GM12878 (cell line): ENCODE data around the gene TEF. TPM values are rescaled to one million over a fixed set of nuclear protein-coding genes. Genes with fewer than 3 reads are reported as not detected.

ENCODE experiments used
- ASH2L ChIP-seq: fragments of 300-600, 200-600 bp; sonication (generic); IDR thresholded peaks from 2 replicates; pipeline ENCODE4 v1.6.1; 2017; ENCODE audit warnings: low read depth, mild to moderate bottlenecking, borderline replicate concordance
- BRCA1 ChIP-seq: IDR thresholded peaks from 2 replicates; pipeline ENCODE4 v1.6.1; 2011; ENCODE audit warnings: low read depth, low read length, improper control_type of control experiment
- CHD2 ChIP-seq: IDR thresholded peaks from 2 replicates; pipeline ENCODE4 v1.6.1; 2011; ENCODE audit warnings: low read depth, low read length, improper control_type of control experiment, borderline replicate concordance
- EZH2 ChIP-seq: IDR thresholded peaks from 2 replicates; pipeline ENCODE4 v1.6.1; 2012; ENCODE audit warnings: low read depth, mild to moderate bottlenecking, control low read depth, inconsistent platforms, low read length, borderline replicate concordance; ENCODE audit not compliant: control insufficient read depth
- FOXM1 ChIP-seq: IDR thresholded peaks from 2 replicates; pipeline ENCODE4 v1.6.1; 2012; ENCODE audit warnings: low read depth, mild to moderate bottlenecking, inconsistent platforms, low read length, moderate library complexity
- IKZF1 ChIP-seq: fragments of 450-650 bp; conservative IDR thresholded peaks from 2 replicates; pipeline ENCODE4 v1.6.1; 2017; ENCODE audit warnings: antibody characterized with exemption, mild to moderate bottlenecking
- POU2F2 ChIP-seq: IDR thresholded peaks from 3 replicates; pipeline ENCODE4 v1.6.1; 2011; ENCODE audit warnings: low read depth, mild to moderate bottlenecking, low read length, borderline replicate concordance
- PRDM15 ChIP-seq: fragments of 450-650 bp; formaldehyde crosslinking; IDR thresholded peaks from 2 replicates; pipeline ENCODE4 v1.4.0; 2020; ENCODE audit warnings: mild to moderate bottlenecking, moderate library complexity
- RELA ChIP-seq: fragments of 450-650 bp; IDR thresholded peaks from 2 replicates; pipeline ENCODE4 v1.8.0; 2014; ENCODE audit warnings: borderline replicate concordance; ENCODE audit not compliant: partially characterized antibody
- SIX5 ChIP-seq: IDR thresholded peaks from 2 replicates; pipeline ENCODE4 v1.6.1; 2011; ENCODE audit warnings: mild to moderate bottlenecking, low read depth, low read length, moderate library complexity; ENCODE audit not compliant: severe bottlenecking
- SPI1 ChIP-seq: IDR thresholded peaks from 2 replicates; pipeline ENCODE4 v1.6.1; 2011; ENCODE audit warnings: low read depth, mild to moderate bottlenecking, low read length, moderate library complexity, borderline replicate concordance; ENCODE audit not compliant: insufficient read depth
- SREBF1 ChIP-seq: IDR thresholded peaks from 2 replicates; pipeline ENCODE4 v1.6.1; 2012; ENCODE audit warnings: mild to moderate bottlenecking, low read length
- ZNF217 ChIP-seq: fragments of 450-650 bp; IDR thresholded peaks from 2 replicates; pipeline ENCODE4 v1.6.1; 2017; ENCODE audit warnings: antibody characterized with exemption, mild to moderate bottlenecking
- polyA plus RNA-seq, 11 experiments: library from polyadenylated mRNA; depleted of rRNA in 4 of 11; unstranded in 6 of 11; stranded (reverse) in 5 of 11; fragments of >200 nt; fragmentation: Nextera tagmentation in 4 of 11; fragmentation: Illumina TruSeq in 1 of 11; extraction: Ambion mirVana in 4 of 11; extraction: Trizol in 1 of 11; gene quantifications; 1 replicate in 1 of 11; 2 replicates in 10 of 11; pipeline versions ENCODE4 v1.2.1 to v1.2.3, GENCODE V29; 2011 to 2016; ENCODE audit warnings: inconsistent platforms in 2 of 11, missing spikeins in 2 of 11, low read depth in 1 of 11
- total RNA-seq, 4 experiments: library from RNA; depleted of rRNA in 3 of 4; stranded (reverse); fragments of >200 nt in 3 of 4; fragmentation: Illumina TruSeq in 1 of 4; extraction: Trizol in 1 of 4; gene quantifications; 2 replicates each; pipeline versions ENCODE4 v1.2.1 to v1.2.3, GENCODE V29; 2013 to 2021
- TF ChIP-seq, protein P1 (sequence below): fragments of 450-650 bp; IDR thresholded peaks from 2 replicates; pipeline ENCODE4 v1.6.1; 2017; ENCODE audit warnings: low read depth, mild to moderate bottlenecking, moderate library complexity

Gene TEF
- total and polyA plus RNA-seq, 10 of the 15 experiments (the other 5 are each of a cell fraction or from before 2014, with no cell fraction given), result 0.23 to 4.9 (median 3.2) TPM

GRCh38 chr22:41380993-41381328 is 781 bp upstream of the TEF start (continued):
- no peak for TF ChIP-seq SPI1
- peak; percentile 41; the same call in 1 of the 2 replicates for TF ChIP-seq IKZF1
- TF ChIP-seq SREBF1, result no peak
- no peak for TF ChIP-seq RELA
- TF ChIP-seq, protein P1, sequence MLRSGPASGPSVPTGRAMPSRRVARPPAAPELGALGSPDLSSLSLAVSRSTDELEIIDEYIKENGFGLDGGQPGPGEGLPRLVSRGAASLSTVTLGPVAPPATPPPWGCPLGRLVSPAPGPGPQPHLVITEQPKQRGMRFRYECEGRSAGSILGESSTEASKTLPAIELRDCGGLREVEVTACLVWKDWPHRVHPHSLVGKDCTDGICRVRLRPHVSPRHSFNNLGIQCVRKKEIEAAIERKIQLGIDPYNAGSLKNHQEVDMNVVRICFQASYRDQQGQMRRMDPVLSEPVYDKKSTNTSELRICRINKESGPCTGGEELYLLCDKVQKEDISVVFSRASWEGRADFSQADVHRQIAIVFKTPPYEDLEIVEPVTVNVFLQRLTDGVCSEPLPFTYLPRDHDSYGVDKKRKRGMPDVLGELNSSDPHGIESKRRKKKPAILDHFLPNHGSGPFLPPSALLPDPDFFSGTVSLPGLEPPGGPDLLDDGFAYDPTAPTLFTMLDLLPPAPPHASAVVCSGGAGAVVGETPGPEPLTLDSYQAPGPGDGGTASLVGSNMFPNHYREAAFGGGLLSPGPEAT, result no peak
- TF ChIP-seq PRDM15, result no peak
- no peak for TF ChIP-seq ZNF217
- no peak for TF ChIP-seq CHD2
- no peak for TF ChIP-seq POU2F2
- no peak for TF ChIP-seq EZH2
- no peak for TF ChIP-seq BRCA1
- TF ChIP-seq ASH2L, result no peak
- no peak for TF ChIP-seq FOXM1
- no peak for TF ChIP-seq SIX5
